MCF 10A (cell line): ENCODE data around the gene OMD. TPM values are rescaled to one million over a fixed set of nuclear protein-coding genes. Genes with fewer than 3 reads are reported as not detected.

Experiments used
- BruUV-seq: library from RNA; stranded (reverse); fragments of 400-500 nt; replicated peaks from 2 replicates; lab custom pipeline; 2021; lab: Mats Ljungman, UMichigan
- CTCF ChIA-PET: fragments of 300-600 bp; sonication (Branson Sonifier 250); formaldehyde crosslinking; extraction: SDS; loops from one replicate; lab custom pipeline; 2021; ENCODE audit warnings: antibody characterized with exemption, inconsistent platforms; lab: Yijun Ruan, JAX
- POLR2A ChIA-PET: fragments of 300-600, 350-650 bp; sonication (Branson Sonifier 250); formaldehyde crosslinking; extraction: SDS; loops from one replicate; lab custom pipeline; 2020; ENCODE audit warnings: antibody characterized with exemption, inconsistent platforms; lab: Yijun Ruan, JAX
- DNase-seq: peaks from one replicate; pipeline ENCODE4 v3.0.0-alpha.2; 2018; ENCODE audit not compliant: unreplicated experiment
- H3K27ac Mint-ChIP-seq: one replicate; pipeline ENCODE4 v1.8.0; 2022; ENCODE audit warnings: mild to moderate bottlenecking, low read depth, mixed read lengths; ENCODE audit not compliant: unreplicated experiment
- H3K27me3 Mint-ChIP-seq: one replicate; pipeline ENCODE4 v1.8.0; 2022; ENCODE audit warnings: mixed read lengths; ENCODE audit not compliant: insufficient read depth, unreplicated experiment
- H3K36me3 Mint-ChIP-seq: one replicate; pipeline ENCODE4 v1.8.0; 2022; ENCODE audit warnings: mild to moderate bottlenecking, moderate library complexity, mixed read lengths; ENCODE audit not compliant: insufficient read depth, unreplicated experiment
- H3K4me1 Mint-ChIP-seq: one replicate; pipeline ENCODE4 v1.8.0; 2022; ENCODE audit warnings: mixed read lengths; ENCODE audit not compliant: insufficient read depth, unreplicated experiment
- H3K4me3 Mint-ChIP-seq: one replicate; pipeline ENCODE4 v1.8.0; 2022; ENCODE audit warnings: mild to moderate bottlenecking, moderate library complexity, mixed read lengths; ENCODE audit not compliant: unreplicated experiment
- H3K9me3 Mint-ChIP-seq: one replicate; pipeline ENCODE4 v1.8.0; 2022; ENCODE audit warnings: mixed read lengths; ENCODE audit not compliant: unreplicated experiment
- intact Hi-C: fragments of 100-400 bp; cut with micrococcal nuclease; formaldehyde crosslinking; loops from 2 replicates; pipeline ENCODE4 v1.14.1; 2022
- total RNA-seq: library from RNA; stranded (reverse); gene quantifications from 2 replicates; pipeline ENCODE4 v1.2.3, GENCODE V29; 2022
- TF ChIP-seq, protein P1 (sequence below): fragments of 200-600 bp; IDR thresholded peaks from one replicate; pipeline ENCODE4 v1.8.0; 2022; ENCODE audit warnings: antibody characterized with exemption, mild to moderate bottlenecking; ENCODE audit not compliant: unreplicated experiment

Gene OMD
- total RNA-seq, 1 experiment from 2014 or later: 1.4 TPM

DNA sequence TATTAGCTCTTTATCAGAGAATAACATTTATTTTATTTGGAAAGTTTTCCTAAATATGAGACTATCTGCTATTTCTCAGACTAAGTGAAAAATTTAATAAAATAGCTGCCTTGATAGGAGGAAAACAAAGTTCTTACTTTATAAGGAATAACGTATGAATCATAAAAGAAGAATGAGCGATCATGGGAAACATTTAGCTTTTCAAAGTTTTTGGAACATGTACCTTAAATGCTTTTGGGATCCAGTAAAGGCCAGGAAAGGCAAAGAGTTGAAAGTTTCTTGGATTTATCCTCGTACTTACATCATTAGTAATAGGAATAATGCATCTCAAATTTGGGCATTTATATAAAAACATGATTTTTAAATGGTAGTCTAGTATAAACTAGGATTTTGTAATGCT lies 39.3 kb downstream of the OMD start:
- H3K27ac Mint-ChIP-seq: peak overlapping the region; percentile 79
- POLR2A ChIA-PET: interaction anchor here (0.6 to 3.9 kb wide), 22 partner anchors 8 to 1120 kb away, joined by 3 to 35 read pairs (median 5); partner anchors contain the start of genes CENPP, IPPK and NOL8
- CTCF ChIA-PET: interaction anchor here (0.8 to 1.0 kb wide), 2 partner anchors 18 to 117 kb away, joined by 3 read pairs; no protein-coding TSS in a partner anchor

DNA sequence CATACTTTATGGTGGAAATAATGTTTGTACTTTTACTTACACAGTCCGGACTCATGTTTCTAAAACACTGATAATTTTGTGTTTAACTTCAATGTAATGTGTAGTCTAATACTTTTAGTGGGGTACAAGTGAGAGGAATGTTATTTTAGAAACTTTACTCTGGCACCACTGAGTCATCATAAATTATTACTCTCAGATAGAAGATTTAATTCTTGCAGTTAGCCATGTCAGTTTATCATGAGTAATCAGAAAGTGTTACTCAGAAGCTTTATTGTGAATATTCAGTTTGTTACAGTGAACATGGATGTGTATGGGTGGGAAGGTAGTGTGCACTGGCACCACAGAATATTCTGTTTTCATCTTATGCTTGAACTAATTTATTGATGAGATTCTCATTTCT lies 39.9 kb downstream of the OMD start:
- H3K27ac Mint-ChIP-seq: peak overlapping the region; percentile 79
- no TSS peak for BruUV-seq
- ChIA-PET POLR2A (interaction anchor here (0.6 to 3.9 kb wide), 15 partner anchors 8 to 1121 kb away, joined by 3 to 35 read pairs (median 5); partner anchors contain the start of genes CENPP and NOL8), CTCF (interaction anchor here (0.6 kb wide), 1 partner anchor 42 kb away, joined by 4 read pairs; no protein-coding TSS in a partner anchor)
- no peaks in the 10 kb centered on the region for H3K27me3 Mint-ChIP-seq
- H3K4me1 Mint-ChIP-seq: peaks cover 20% of the 10 kb centered on the region
- TF ChIP-seq, protein P1, sequence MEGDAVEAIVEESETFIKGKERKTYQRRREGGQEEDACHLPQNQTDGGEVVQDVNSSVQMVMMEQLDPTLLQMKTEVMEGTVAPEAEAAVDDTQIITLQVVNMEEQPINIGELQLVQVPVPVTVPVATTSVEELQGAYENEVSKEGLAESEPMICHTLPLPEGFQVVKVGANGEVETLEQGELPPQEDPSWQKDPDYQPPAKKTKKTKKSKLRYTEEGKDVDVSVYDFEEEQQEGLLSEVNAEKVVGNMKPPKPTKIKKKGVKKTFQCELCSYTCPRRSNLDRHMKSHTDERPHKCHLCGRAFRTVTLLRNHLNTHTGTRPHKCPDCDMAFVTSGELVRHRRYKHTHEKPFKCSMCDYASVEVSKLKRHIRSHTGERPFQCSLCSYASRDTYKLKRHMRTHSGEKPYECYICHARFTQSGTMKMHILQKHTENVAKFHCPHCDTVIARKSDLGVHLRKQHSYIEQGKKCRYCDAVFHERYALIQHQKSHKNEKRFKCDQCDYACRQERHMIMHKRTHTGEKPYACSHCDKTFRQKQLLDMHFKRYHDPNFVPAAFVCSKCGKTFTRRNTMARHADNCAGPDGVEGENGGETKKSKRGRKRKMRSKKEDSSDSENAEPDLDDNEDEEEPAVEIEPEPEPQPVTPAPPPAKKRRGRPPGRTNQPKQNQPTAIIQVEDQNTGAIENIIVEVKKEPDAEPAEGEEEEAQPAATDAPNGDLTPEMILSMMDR: no peak
- DNase-seq: peak; percentile 34
- intact Hi-C loops: no loop called here
- H3K9me3 Mint-ChIP-seq: no peaks in the 10 kb centered on the region
- peaks cover 5% of the 10 kb centered on the region for H3K36me3 Mint-ChIP-seq
- H3K4me3 Mint-ChIP-seq: peak overlapping the region; percentile 6

More for the DNA sequence above, 39.3 kb downstream of the OMD start:
- TF ChIP-seq, protein P1: no peak
- no peak overlapping the region for H3K4me3 Mint-ChIP-seq
- H3K27me3 Mint-ChIP-seq: no peaks in the 10 kb centered on the region
- no TSS peak for BruUV-seq
- peaks cover 5% of the 10 kb centered on the region for H3K36me3 Mint-ChIP-seq
- no peaks in the 10 kb centered on the region for H3K9me3 Mint-ChIP-seq
- intact Hi-C loops: no loop called here
- DNase-seq: peak; percentile 16
- peaks cover 20% of the 10 kb centered on the region for H3K4me1 Mint-ChIP-seq

DNA sequence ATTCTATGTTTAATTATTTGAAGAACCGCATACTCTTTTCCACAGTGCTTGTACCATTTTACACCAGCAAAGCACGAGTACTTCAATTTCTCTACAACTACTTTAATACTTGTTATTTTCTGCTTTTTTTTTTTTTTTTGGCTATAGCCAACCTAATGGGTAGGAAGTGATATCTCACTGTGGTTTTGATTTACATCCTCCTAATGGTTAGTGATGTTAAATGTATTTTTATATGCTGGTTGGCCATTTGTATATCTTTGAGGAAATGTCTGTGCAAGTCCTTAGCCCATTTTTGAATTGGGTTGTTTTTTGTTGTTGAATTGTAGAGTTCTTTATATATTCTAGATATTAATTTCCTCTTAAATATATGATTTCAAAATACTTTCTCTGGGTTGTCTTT lies 42.5 kb downstream of the OMD start:
- TF ChIP-seq, protein P1: no peak
- Mint-ChIP-seq H3K4me3 (no peak overlapping the region), H3K27me3 (no peaks in the 10 kb centered on the region), H3K4me1 (peaks cover 20% of the 10 kb centered on the region), H3K36me3 (peaks cover 5% of the 10 kb centered on the region), H3K9me3 (no peaks in the 10 kb centered on the region), H3K27ac (no peak overlapping the region)
- ChIA-PET CTCF (no interaction called here), POLR2A (interaction anchor here (0.9 kb wide), 1 partner anchor 13 kb away, joined by 3 read pairs; no protein-coding TSS in a partner anchor)
- BruUV-seq: no TSS peak
- DNase-seq: no peak
- intact Hi-C loops: no loop called here

DNA sequence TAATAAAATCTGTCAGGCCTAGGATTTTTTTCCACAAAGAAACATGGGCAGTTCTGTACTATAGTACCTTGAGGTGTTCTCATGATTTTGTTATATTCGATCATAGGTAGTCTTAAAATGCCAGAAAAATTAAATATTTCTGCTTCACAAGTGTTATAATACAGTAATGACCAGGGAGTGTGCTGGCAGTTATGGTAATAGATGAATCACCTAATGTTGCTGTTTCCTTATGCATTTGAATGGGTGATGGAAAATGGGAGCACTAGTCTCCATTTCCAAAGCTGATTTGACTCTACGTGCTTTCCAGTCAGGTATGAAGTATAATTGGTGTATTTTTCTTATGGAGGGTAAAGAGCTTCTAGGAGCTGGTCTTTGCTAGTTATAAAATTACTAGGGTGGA lies 43.7 kb downstream of the OMD start:
- H3K27ac Mint-ChIP-seq: no peak overlapping the region
- POLR2A ChIA-PET: no interaction called here
- H3K36me3 Mint-ChIP-seq: no peaks in the 10 kb centered on the region
- no peak for DNase-seq
- H3K4me1 Mint-ChIP-seq: peaks cover 12% of the 10 kb centered on the region
- BruUV-seq: no TSS peak
- intact Hi-C loops: no loop called here
- H3K27me3 Mint-ChIP-seq: no peaks in the 10 kb centered on the region
- CTCF ChIA-PET: interaction anchor here (0.8 kb wide), 1 partner anchor 37 kb away, joined by 3 read pairs; no protein-coding TSS in a partner anchor
- H3K9me3 Mint-ChIP-seq: no peaks in the 10 kb centered on the region
- TF ChIP-seq, protein P1: no peak
- no peak overlapping the region for H3K4me3 Mint-ChIP-seq
